ENCODE measurements around the gene SULT1C2.
"Not testable (repeated sequence)": the region's sequence is repeated elsewhere in the genome, so short reads cannot be mapped to it uniquely, and the experiment has no call there.

The SULT1C2 gene

GRCh38 chr2:108288534-108289106 lies at the start of gene SULT1C2:
SULT1C2 (plus strand) TSS chr2:108288895; CDS start chr2:108293668, 4,773 bp downstream.
- DNase-seq (ENCODE audit: extremely low spot score, insufficient read length, low read depth) (no peak), FAIRE-seq (no peak)

- FAIRE-seq: no peak
Observed at GRCh38 chr2:108239786-108240185, 48.9 kb upstream of the SULT1C2 start, which contains the start of gene SULT1C3. SULT1C3 (plus strand) TSS chr2:108239968; CDS start chr2:108247195, 7,227 bp downstream.

GRCh38 chr2:108240966-108241365 lies 47.7 kb upstream of the SULT1C2 start:
- no peak for FAIRE-seq
- no peak for DNase-seq (ENCODE audit: extremely low spot score, insufficient read length, low read depth)

More at GRCh38 chr2:108239786-108240185, 48.9 kb upstream of the SULT1C2 start, which contains the start of gene SULT1C3:
- DNase-seq (ENCODE audit: extremely low spot score, insufficient read length, low read depth): no peak

- DNase-seq (ENCODE audit: extremely low spot score, insufficient read length, low read depth) (no peak), FAIRE-seq (no peak)
Observed at GRCh38 chr2:108243566-108243965, 45.1 kb upstream of the SULT1C2 start.

- FAIRE-seq (no peak), DNase-seq (ENCODE audit: extremely low spot score, insufficient read length, low read depth) (no peak)
Observed at GRCh38 chr2:108244667-108245414, 43.9 kb upstream of the SULT1C2 start.

GRCh38 chr2:108253106-108253505 lies 35.6 kb upstream of the SULT1C2 start:
- no peak for FAIRE-seq
- no peak for DNase-seq (ENCODE audit: extremely low spot score, insufficient read length, low read depth)

GRCh38 chr2:108257757-108258331 lies 30.9 kb upstream of the SULT1C2 start:
- no peak for FAIRE-seq
- DNase-seq (ENCODE audit: extremely low spot score, insufficient read length, low read depth): no peak

- DNase-seq (ENCODE audit: extremely low spot score, insufficient read length, low read depth) (no peak), FAIRE-seq (no peak)
Observed at GRCh38 chr2:108260773-108261172, 27.9 kb upstream of the SULT1C2 start.

GRCh38 chr2:108262036-108262435 lies 26.7 kb upstream of the SULT1C2 start:
- FAIRE-seq (no peak), DNase-seq (ENCODE audit: extremely low spot score, insufficient read length, low read depth) (no peak)

- DNase-seq (ENCODE audit: extremely low spot score, insufficient read length, low read depth) (no peak), FAIRE-seq (no peak)
Observed at GRCh38 chr2:108263401-108263800, 25.3 kb upstream of the SULT1C2 start.

- DNase-seq (ENCODE audit: extremely low spot score, insufficient read length, low read depth): no peak
- FAIRE-seq: no peak
Observed at GRCh38 chr2:108266218-108266617, 22.5 kb upstream of the SULT1C2 start.

GRCh38 chr2:108267101-108267500 lies 21.6 kb upstream of the SULT1C2 start:
- DNase-seq (ENCODE audit: extremely low spot score, insufficient read length, low read depth): no peak
- no peak for FAIRE-seq

GRCh38 chr2:108268001-108268400 lies 20.7 kb upstream of the SULT1C2 start:
- DNase-seq (ENCODE audit: extremely low spot score, insufficient read length, low read depth) (no peak), FAIRE-seq (no peak)

GRCh38 chr2:108270346-108270745 lies 18.3 kb upstream of the SULT1C2 start:
- no peak for FAIRE-seq
- DNase-seq (ENCODE audit: extremely low spot score, insufficient read length, low read depth): no peak

GRCh38 chr2:108270768-108271506 lies 17.8 kb upstream of the SULT1C2 start:
- no peak for DNase-seq (ENCODE audit: extremely low spot score, insufficient read length, low read depth)
- no peak for FAIRE-seq

GRCh38 chr2:108271691-108272253 lies 16.9 kb upstream of the SULT1C2 start:
- FAIRE-seq (no peak), DNase-seq (ENCODE audit: extremely low spot score, insufficient read length, low read depth) (no peak)

- no peak for DNase-seq (ENCODE audit: extremely low spot score, insufficient read length, low read depth)
- FAIRE-seq: no peak
Observed at GRCh38 chr2:108278631-108279030, 10.1 kb upstream of the SULT1C2 start.

- FAIRE-seq: no peak
- DNase-seq (ENCODE audit: extremely low spot score, insufficient read length, low read depth): no peak
Observed at GRCh38 chr2:108279468-108279867, 9.2 kb upstream of the SULT1C2 start.

GRCh38 chr2:108280466-108280865 lies 8.2 kb upstream of the SULT1C2 start:
- DNase-seq (ENCODE audit: extremely low spot score, insufficient read length, low read depth): no peak
- FAIRE-seq: no peak

GRCh38 chr2:108284566-108284965 lies 4.1 kb upstream of the SULT1C2 start:
- FAIRE-seq; DNase-seq (ENCODE audit: extremely low spot score, insufficient read length, low read depth): not testable (repeated sequence)
